Loucy (cell line): Measurements from ENCODE around the gene ASPHD2.

Source experiments
- H2AFZ ChIP-seq: fragments of 200-600 bp; sonication (generic); 2 replicates; pipeline ENCODE4 v1.6.0; 2016; ENCODE audit warnings: antibody characterized with exemption, mild to moderate bottlenecking, low read length, moderate library complexity
- H3F3A ChIP-seq: fragments of 200-600 bp; 2 replicates; pipeline ENCODE4 v1.6.0; 2016; ENCODE audit warnings: antibody characterized with exemption, low read depth, mild to moderate bottlenecking
- H3K27me3 ChIP-seq: fragments of 200-600 bp; sonication (generic); 2 replicates; pipeline ENCODE4 v1.6.1; 2014; ENCODE audit warnings: low read length, mild to moderate bottlenecking; ENCODE audit not compliant: insufficient read depth, poor library complexity, severe bottlenecking
- H3K36me3 ChIP-seq: fragments of 200-600 bp; sonication (generic); 2 replicates; pipeline ENCODE4 v1.6.1; 2016; ENCODE audit warnings: low read length; ENCODE audit not compliant: insufficient read depth
- H3K4me1 ChIP-seq: fragments of 200-600 bp; sonication (generic); 2 replicates; pipeline ENCODE4 v1.5.1; 2014; ENCODE audit warnings: low read length, mild to moderate bottlenecking; ENCODE audit not compliant: insufficient read depth, poor library complexity, severe bottlenecking
- H3K4me2 ChIP-seq: fragments of 200-600 bp; sonication (generic); 2 replicates; pipeline ENCODE4 v1.6.0; 2014; ENCODE audit warnings: antibody characterized with exemption, low read length, low read depth, mild to moderate bottlenecking; ENCODE audit not compliant: poor library complexity, severe bottlenecking
- H3K4me3 ChIP-seq: fragments of 200-600 bp; sonication (generic); 2 replicates; pipeline ENCODE4 v1.5.1; 2014; ENCODE audit warnings: low read length, mild to moderate bottlenecking, mixed read lengths; ENCODE audit not compliant: poor library complexity, severe bottlenecking
- H3K79me2 ChIP-seq: fragments of 200-600 bp; sonication (generic); 2 replicates; pipeline ENCODE4 v1.6.1; 2014; ENCODE audit warnings: low read length; ENCODE audit not compliant: insufficient read depth
- H3K9ac ChIP-seq: fragments of 200-600 bp; sonication (generic); 2 replicates; pipeline ENCODE4 v1.6.0; 2014; ENCODE audit warnings: mild to moderate bottlenecking, low read depth, low read length, moderate library complexity; ENCODE audit not compliant: poor library complexity, severe bottlenecking
- H3K9me2 ChIP-seq: fragments of 200-600 bp; sonication (generic); replicated peaks from 2 replicates; pipeline ENCODE4 v1.6.1; 2016; ENCODE audit warnings: low read depth, low read length, mixed read lengths
- H3K9me3 ChIP-seq: fragments of 200-600 bp; sonication (generic); 2 replicates; pipeline ENCODE4 v1.6.1; 2014; ENCODE audit warnings: mild to moderate bottlenecking, antibody characterized with exemption, low read length, low read depth; ENCODE audit not compliant: insufficient read depth
- H4K20me1 ChIP-seq: fragments of 200-600 bp; sonication (generic); 2 replicates; pipeline ENCODE4 v1.6.0; 2014; ENCODE audit warnings: antibody characterized with exemption, low read length, mild to moderate bottlenecking; ENCODE audit not compliant: insufficient read depth, poor library complexity, severe bottlenecking
- CTCF ChIP-seq: fragments of 200-600 bp; sonication (generic); conservative IDR thresholded peaks from 2 replicates; pipeline ENCODE4 v1.5.1; 2014; ENCODE audit warnings: mild to moderate bottlenecking, antibody characterized with exemption, low read length
- EZH2phosphoT487 ChIP-seq: fragments of 200-600 bp; IDR thresholded peaks from 2 replicates; pipeline ENCODE4 v1.6.1; 2018; ENCODE audit warnings: antibody characterized with exemption, mild to moderate bottlenecking, moderate library complexity, borderline replicate concordance

ASPHD2 gene

GRCh38 chr22:26430600-26430999, 1.5 kb downstream of the ASPHD2 start:
- no peaks in the 10 kb centered on the region for H3K9me3 ChIP-seq
- H4K20me1 ChIP-seq = no peaks in the 10 kb centered on the region
- peak overlapping the region; percentile 38 for H3K9ac ChIP-seq
- H3K9me2 ChIP-seq = no peaks in the 10 kb centered on the region
- no peaks in the 10 kb centered on the region for H3K79me2 ChIP-seq
- no peaks in the 10 kb centered on the region for H3F3A ChIP-seq
- peak overlapping the region; percentile 74 for H3K4me3 ChIP-seq
- H3K4me1 ChIP-seq = peaks cover 30% of the 10 kb centered on the region
- H3K27me3 ChIP-seq = no peaks in the 10 kb centered on the region
- no peak for TF ChIP-seq CTCF
- no peak for TF ChIP-seq EZH2phosphoT487
- H3K4me2 ChIP-seq = peak overlapping the region; percentile 87
- H3K36me3 ChIP-seq = no peaks in the 10 kb centered on the region
- peak overlapping the region; percentile 8; the same call in 1 of the 2 replicates for H2AFZ ChIP-seq

DNA sequence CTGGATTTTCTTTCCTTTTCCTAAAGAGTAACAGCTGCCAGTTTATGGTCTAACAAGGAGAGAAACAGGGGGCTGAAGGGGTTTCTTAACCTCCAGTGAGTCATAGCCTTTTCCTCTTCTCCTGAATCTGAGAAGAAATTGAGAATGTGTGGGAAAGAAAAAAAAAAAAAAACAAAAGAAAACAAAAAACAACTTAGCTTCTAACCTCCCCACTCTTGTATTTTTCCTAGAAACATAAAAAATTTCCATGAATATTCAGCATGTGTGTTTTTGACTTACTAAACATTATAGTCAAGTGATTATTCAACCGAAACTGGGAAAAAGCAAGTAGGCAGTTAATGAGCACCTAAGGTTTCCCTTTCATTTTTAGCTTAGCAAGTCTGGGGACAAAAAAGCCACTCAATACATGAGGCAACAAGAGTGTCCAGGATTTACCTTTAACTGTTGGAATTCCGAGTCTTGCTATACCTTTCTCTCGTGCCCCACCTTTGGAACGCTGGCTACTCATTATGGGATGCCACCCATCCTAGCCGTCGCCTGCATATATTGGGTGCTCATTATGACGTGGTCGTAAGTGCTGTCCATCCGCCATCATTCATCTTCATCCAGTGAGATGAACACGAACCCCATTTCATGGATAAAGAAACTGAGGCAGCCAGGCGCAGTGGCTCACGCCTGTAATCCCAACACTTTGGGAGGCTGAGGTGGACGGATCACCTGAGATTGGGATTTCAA, 2.4 kb downstream of the ASPHD2 start:
- Histone ChIP-seq H3K36me3 (no peaks in the 10 kb centered on the region), H3K79me2 (no peaks in the 10 kb centered on the region), H3F3A (no peaks in the 10 kb centered on the region), H3K9me2 (no peaks in the 10 kb centered on the region), H3K4me2 (peak overlapping the region; percentile 87), H3K4me3 (peak overlapping the region; percentile 74), H4K20me1 (no peaks in the 10 kb centered on the region), H2AFZ (0 out of 2 replicates have a peak overlapping the region, but pooled peaks have one; percentile 8), H3K27me3 (no peaks in the 10 kb centered on the region), H3K4me1 (peaks cover 30% of the 10 kb centered on the region), H3K9ac (peak overlapping the region; percentile 38), H3K9me3 (no peaks in the 10 kb centered on the region)
- no peak for TF ChIP-seq CTCF
- TF ChIP-seq EZH2phosphoT487 = no peak

DNA sequence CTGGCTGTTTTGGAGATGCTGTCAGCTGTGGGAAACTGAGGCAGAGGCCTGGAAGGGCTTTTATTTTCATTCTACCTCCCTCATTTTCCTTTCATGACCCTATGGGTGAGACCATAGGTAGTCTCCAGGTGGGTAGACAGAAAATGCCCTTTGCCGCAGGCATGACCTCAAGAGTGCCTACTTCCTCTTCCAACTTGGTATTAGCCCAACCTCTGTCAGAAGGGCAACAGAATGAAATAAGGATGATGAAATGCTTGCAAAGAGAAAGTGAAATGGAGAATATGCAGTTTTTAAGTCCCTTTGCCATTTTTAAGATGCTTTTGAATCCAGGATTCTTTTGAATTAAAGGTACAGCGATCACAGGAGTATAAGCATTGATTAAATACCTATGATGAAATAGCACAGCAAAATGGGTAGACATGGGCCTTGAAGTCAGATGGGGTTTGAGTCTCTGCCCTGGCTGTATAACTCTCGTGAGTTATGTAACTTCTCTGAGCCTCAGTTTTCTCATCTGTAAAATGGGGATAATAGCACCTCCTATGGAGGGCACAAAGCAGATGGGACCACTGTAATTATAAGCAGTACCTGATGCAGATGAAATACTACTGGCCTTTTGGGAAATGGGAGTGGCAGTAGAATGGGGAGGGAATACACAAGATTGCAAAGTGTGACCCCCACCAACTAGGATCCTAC, 3.7 kb downstream of the ASPHD2 start:
- Histone ChIP-seq H3K36me3 (no peaks in the 10 kb centered on the region), H3K4me2 (no peak overlapping the region), H3K9me3 (no peaks in the 10 kb centered on the region), H3F3A (no peaks in the 10 kb centered on the region), H3K4me3 (no peak overlapping the region), H3K79me2 (no peaks in the 10 kb centered on the region), H3K9ac (no peak overlapping the region), H3K4me1 (peaks cover 29% of the 10 kb centered on the region), H4K20me1 (no peaks in the 10 kb centered on the region), H2AFZ (no peak overlapping the region), H3K9me2 (no peaks in the 10 kb centered on the region), H3K27me3 (no peaks in the 10 kb centered on the region)
- no peak for TF ChIP-seq CTCF
